ENCODE data around the gene EXOC5. TPM values are rescaled to one million over a fixed set of nuclear protein-coding genes. Genes with fewer than 3 reads are reported as not detected.
"Not testable (repeated sequence)": the region's sequence is repeated elsewhere in the genome, so short reads cannot be mapped to it uniquely, and the experiment has no call there.

EXOC5 gene
- total RNA-seq, 1 experiment from 2014 or later: 62.4 TPM

DNA sequence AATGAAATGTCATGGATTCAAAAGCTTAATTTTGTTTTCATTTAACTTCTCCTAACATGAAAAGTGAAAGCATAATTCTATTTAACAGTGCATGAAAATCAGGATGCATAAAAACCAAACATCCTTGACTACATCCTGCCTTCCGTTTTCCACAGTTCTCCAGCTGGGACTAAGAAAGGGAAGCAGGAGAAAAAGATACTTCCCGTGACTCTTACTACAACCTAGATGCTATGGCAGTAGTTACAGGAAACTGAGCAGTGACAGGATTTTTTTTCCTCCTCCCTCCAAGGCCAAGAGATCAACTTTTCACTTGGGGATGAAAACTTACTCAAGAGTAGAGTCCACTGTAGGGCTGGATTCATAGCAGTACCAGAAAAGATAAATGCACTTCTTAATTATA is 2.6 kb downstream of the EXOC5 start:
- no TSS peak for BruUV-seq (replicated peaks)
- DNase-seq: no peak
- Mint-ChIP-seq H3K4me1 (ENCODE audit: low read depth, unreplicated experiment) (peaks cover 34% of the 10 kb centered on the region), H3K4me3 (ENCODE audit: low read depth, unreplicated experiment) (no peak overlapping the region), H3K27ac (ENCODE audit: unreplicated experiment) (no peak overlapping the region), H3K36me3 (ENCODE audit: insufficient read depth, unreplicated experiment) (peaks cover 29% of the 10 kb centered on the region), H3K27me3 (ENCODE audit: unreplicated experiment) (no peaks in the 10 kb centered on the region), H3K9me3 (ENCODE audit: low read depth, unreplicated experiment) (no peaks in the 10 kb centered on the region)
- intact Hi-C loops (cut with micrococcal nuclease; ENCODE audit: unreplicated experiment): no loop called here
- CTCF ChIA-PET: interaction anchor here (0.7 kb wide), 1 partner anchor 20 kb away, joined by 3 read pairs; no protein-coding TSS in a partner anchor
- no peak for TF ChIP-seq CTCF (IDR thresholded peaks at IDR 0.05; ENCODE audit: unreplicated experiment)

DNA sequence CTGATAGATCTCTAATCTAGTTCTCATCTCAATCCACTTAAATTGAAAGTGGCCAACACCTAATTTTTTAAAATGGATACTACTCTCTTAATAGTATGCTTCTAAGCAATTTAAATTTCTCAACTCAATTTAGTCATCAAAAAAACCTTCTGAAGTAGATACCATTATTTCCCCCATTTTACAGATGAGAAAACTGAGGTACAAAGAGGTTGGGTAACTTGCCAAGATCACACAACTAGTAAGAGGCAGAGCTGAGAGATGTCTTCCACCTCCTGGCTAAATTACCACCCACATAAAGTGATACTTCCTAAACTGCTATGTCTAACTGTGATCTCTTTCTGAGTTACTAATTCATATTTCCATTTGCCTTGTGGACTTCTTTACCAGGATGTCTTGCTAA is 6.6 kb downstream of the EXOC5 start:
- no peak for TF ChIP-seq CTCF (IDR thresholded peaks at IDR 0.05; ENCODE audit: unreplicated experiment)
- intact Hi-C loops (cut with micrococcal nuclease; ENCODE audit: unreplicated experiment): no loop called here
- Mint-ChIP-seq H3K4me3 (ENCODE audit: low read depth, unreplicated experiment) (no peak overlapping the region), H3K4me1 (ENCODE audit: low read depth, unreplicated experiment) (peaks cover 45% of the 10 kb centered on the region), H3K27ac (ENCODE audit: unreplicated experiment) (no peak overlapping the region), H3K9me3 (ENCODE audit: low read depth, unreplicated experiment) (no peaks in the 10 kb centered on the region), H3K27me3 (ENCODE audit: unreplicated experiment) (no peaks in the 10 kb centered on the region), H3K36me3 (ENCODE audit: insufficient read depth, unreplicated experiment) (peaks cover 5% of the 10 kb centered on the region)
- no TSS peak for BruUV-seq (replicated peaks)
- no peak for DNase-seq
- CTCF ChIA-PET: no interaction called here

- intact Hi-C loops (cut with micrococcal nuclease; ENCODE audit: unreplicated experiment): no loop called here
- Mint-ChIP-seq H3K4me3 (ENCODE audit: low read depth, unreplicated experiment) (no peak overlapping the region), H3K4me1 (ENCODE audit: low read depth, unreplicated experiment) (peaks cover 50% of the 10 kb centered on the region), H3K9me3 (ENCODE audit: low read depth, unreplicated experiment) (no peaks in the 10 kb centered on the region), H3K27ac (ENCODE audit: unreplicated experiment) (no peak overlapping the region), H3K27me3 (ENCODE audit: unreplicated experiment) (no peaks in the 10 kb centered on the region), H3K36me3 (ENCODE audit: insufficient read depth, unreplicated experiment) (peaks cover 5% of the 10 kb centered on the region)
- TF ChIP-seq CTCF (IDR thresholded peaks at IDR 0.05; ENCODE audit: unreplicated experiment): no peak
- CTCF ChIA-PET: no interaction called here
- no TSS peak for BruUV-seq (replicated peaks)
- DNase-seq: no peak
Observed at GRCh38 chr14:57261604-57262003, 7.1 kb downstream of the EXOC5 start.

DNA sequence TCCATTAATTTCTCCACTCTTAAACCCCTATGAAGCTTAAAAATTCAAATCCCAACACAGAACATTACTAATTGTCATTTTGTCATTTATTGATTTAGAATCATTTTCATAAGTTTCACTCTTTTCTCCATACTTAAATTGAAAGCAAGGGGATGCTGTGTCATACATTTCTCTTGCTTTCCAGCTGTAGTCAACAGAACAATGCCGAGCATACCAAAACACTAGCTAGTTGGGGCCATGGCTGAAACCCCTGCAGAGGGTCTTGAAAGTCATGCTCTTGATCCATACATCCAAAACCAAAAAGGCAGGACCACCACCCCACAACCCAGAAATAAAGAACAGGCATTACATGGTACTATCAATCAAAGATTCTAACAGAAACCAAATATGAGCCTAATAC is 9.0 kb downstream of the EXOC5 start:
- no TSS peak for BruUV-seq (replicated peaks)
- Mint-ChIP-seq H3K4me1 (ENCODE audit: low read depth, unreplicated experiment) (peaks cover 41% of the 10 kb centered on the region), H3K27me3 (ENCODE audit: unreplicated experiment) (no peaks in the 10 kb centered on the region), H3K9me3 (ENCODE audit: low read depth, unreplicated experiment) (no peaks in the 10 kb centered on the region), H3K36me3 (ENCODE audit: insufficient read depth, unreplicated experiment) (peaks cover 5% of the 10 kb centered on the region), H3K27ac (ENCODE audit: unreplicated experiment) (no peak overlapping the region), H3K4me3 (ENCODE audit: low read depth, unreplicated experiment) (peak overlapping the region; percentile 4)
- CTCF ChIA-PET: no interaction called here
- DNase-seq: no peak
- TF ChIP-seq CTCF (IDR thresholded peaks at IDR 0.05; ENCODE audit: unreplicated experiment): no peak
- intact Hi-C loops (cut with micrococcal nuclease; ENCODE audit: unreplicated experiment): no loop called here

DNA sequence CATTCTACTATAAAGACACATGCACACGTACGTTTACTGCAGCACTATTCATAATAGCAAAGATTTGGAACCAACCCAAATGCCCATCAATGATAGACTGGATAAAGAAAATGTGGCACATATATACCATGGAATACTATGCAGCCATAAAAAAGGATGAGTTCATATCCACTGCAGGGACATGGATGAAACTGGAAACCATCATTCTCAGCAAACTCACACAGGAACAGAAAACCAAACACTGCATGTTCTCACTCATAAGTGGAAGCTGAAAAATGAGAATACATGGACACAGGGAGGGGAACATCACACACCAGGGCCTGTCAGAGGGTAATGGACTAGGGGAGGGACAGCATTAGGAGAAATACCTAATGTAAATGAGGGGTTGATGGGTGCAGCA is 10.5 kb downstream of the EXOC5 start:
- BruUV-seq (replicated peaks); H3K4me3 Mint-ChIP-seq (ENCODE audit: low read depth, unreplicated experiment); H3K9me3 Mint-ChIP-seq (ENCODE audit: low read depth, unreplicated experiment); H3K27me3 Mint-ChIP-seq (ENCODE audit: unreplicated experiment); DNase-seq; H3K36me3 Mint-ChIP-seq (ENCODE audit: insufficient read depth, unreplicated experiment); H3K27ac Mint-ChIP-seq (ENCODE audit: unreplicated experiment); intact Hi-C loops (cut with micrococcal nuclease; ENCODE audit: unreplicated experiment): not testable (repeated sequence)
- H3K4me1 Mint-ChIP-seq (ENCODE audit: low read depth, unreplicated experiment): peaks cover 28% of the 10 kb centered on the region
- CTCF ChIA-PET: interaction anchor here (0.7 to 1.6 kb wide), 2 partner anchors 10 to 790 kb away, joined by 3 to 6 read pairs; partner anchors contain the start of genes AP5M1 and EXOC5
